ENCODE results near the gene RND2.
"Not testable (repeated sequence)": the region's sequence is repeated elsewhere in the genome, so short reads cannot be mapped to it uniquely, and the experiment has no call there.

DNA sequence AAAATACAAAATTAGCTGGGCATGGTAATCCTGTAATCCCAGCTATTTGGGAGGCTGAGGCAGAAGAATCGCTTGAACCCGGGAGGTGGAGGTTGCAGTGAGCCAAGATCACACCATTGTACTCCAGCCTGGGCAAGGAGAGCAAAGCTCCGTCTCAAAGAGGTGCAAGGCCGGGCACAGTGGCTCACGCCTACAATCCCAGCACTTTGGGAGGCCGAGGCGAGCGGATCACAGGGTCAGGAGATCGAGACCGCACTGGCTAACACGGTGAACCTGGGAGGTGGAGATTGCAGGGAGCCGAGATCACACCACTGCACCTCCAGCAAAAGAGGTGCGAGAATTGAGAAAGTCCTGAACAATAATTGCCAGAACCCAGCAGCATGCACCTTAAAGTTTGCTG is 24.1 kb upstream of the RND2 start:
- TF ChIP-seq, protein P1, sequence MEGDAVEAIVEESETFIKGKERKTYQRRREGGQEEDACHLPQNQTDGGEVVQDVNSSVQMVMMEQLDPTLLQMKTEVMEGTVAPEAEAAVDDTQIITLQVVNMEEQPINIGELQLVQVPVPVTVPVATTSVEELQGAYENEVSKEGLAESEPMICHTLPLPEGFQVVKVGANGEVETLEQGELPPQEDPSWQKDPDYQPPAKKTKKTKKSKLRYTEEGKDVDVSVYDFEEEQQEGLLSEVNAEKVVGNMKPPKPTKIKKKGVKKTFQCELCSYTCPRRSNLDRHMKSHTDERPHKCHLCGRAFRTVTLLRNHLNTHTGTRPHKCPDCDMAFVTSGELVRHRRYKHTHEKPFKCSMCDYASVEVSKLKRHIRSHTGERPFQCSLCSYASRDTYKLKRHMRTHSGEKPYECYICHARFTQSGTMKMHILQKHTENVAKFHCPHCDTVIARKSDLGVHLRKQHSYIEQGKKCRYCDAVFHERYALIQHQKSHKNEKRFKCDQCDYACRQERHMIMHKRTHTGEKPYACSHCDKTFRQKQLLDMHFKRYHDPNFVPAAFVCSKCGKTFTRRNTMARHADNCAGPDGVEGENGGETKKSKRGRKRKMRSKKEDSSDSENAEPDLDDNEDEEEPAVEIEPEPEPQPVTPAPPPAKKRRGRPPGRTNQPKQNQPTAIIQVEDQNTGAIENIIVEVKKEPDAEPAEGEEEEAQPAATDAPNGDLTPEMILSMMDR (IDR thresholded peaks at IDR 0.05) = not testable (repeated sequence)
- not testable (repeated sequence) for TF ChIP-seq POLR2A (IDR thresholded peaks at IDR 0.05)

Data from testis (tissue), 2 donors.